Fibroblast of lung (primary cell): Measurements from ENCODE around the gene CD46. TPM values are rescaled to one million over a fixed set of nuclear protein-coding genes. Genes with fewer than 3 reads are reported as not detected.
"Not testable (repeated sequence)": the region's sequence is repeated elsewhere in the genome, so short reads cannot be mapped to it uniquely, and the experiment has no call there.

Experiments
- DNase-seq, 2 donors: peaks; one replicate each; pipeline versions ENCODE4 v3.0.0 to v3.0.0-alpha.2; 2010; ENCODE audit warnings: low read depth in 2 of 2
- H2AFZ ChIP-seq: 2 replicates; pipeline ENCODE4 v1.5.1; 2012; ENCODE audit warnings: low read length, control low read depth, inconsistent platforms
- H3K27ac ChIP-seq: 2 replicates; pipeline ENCODE4 v1.5.1; 2011; ENCODE audit warnings: low read length, control low read depth; ENCODE audit not compliant: insufficient read depth
- H3K27me3 ChIP-seq: 2 replicates; pipeline ENCODE4 v1.5.1; 2011; ENCODE audit warnings: mild to moderate bottlenecking, low read length; ENCODE audit not compliant: control insufficient read depth, insufficient read depth
- H3K36me3 ChIP-seq: 2 replicates; pipeline ENCODE4 v1.5.1; 2011; ENCODE audit warnings: low read length; ENCODE audit not compliant: control insufficient read depth, insufficient read depth
- H3K4me1 ChIP-seq: 2 replicates; pipeline ENCODE4 v1.5.1; 2011; ENCODE audit warnings: low read length; ENCODE audit not compliant: control insufficient read depth, insufficient read depth; ENCODE audit errors: extremely low read depth
- H3K4me2 ChIP-seq: 2 replicates; pipeline ENCODE4 v1.5.1; 2011; ENCODE audit warnings: low read length, control low read depth; ENCODE audit not compliant: insufficient read depth; ENCODE audit errors: extremely low read depth
- H3K4me3 ChIP-seq, 4 experiments: fragments of 200-600 bp in 1 of 4; sonication (generic) in 1 of 4; replicated peaks in 1 of 4; 2 replicates each; pipeline ENCODE4 v1.5.1; 2011 to 2016; ENCODE audit warnings: low read length in 4 of 4, low read depth in 3 of 4, mild to moderate bottlenecking in 3 of 4, control low read depth in 2 of 4, inconsistent platforms in 1 of 4, mixed read lengths in 1 of 4; ENCODE audit not compliant: insufficient read depth in 1 of 4; ENCODE audit errors: control extremely low read depth in 1 of 4
- H3K79me2 ChIP-seq: 2 replicates; pipeline ENCODE4 v1.5.1; 2012; ENCODE audit warnings: mild to moderate bottlenecking, low read length, inconsistent platforms; ENCODE audit not compliant: control insufficient read depth, insufficient read depth
- H3K9ac ChIP-seq: 2 replicates; pipeline ENCODE4 v1.5.1; 2011; ENCODE audit warnings: mild to moderate bottlenecking, low read length, control low read depth; ENCODE audit not compliant: insufficient read depth
- H3K9me3 ChIP-seq: 2 replicates; pipeline ENCODE4 v1.5.1; 2012; ENCODE audit warnings: low read depth, low read length; ENCODE audit not compliant: control insufficient read depth, insufficient read depth
- H4K20me1 ChIP-seq: 2 replicates; pipeline ENCODE4 v1.5.1; 2011; ENCODE audit warnings: low read length; ENCODE audit not compliant: control insufficient read depth, insufficient read depth; ENCODE audit errors: extremely low read depth
- CTCF ChIP-seq, 2 donors: IDR thresholded peaks in 1 of 2; conservative IDR thresholded peaks in 1 of 2; 1 replicate in 1 of 2; 2 replicates in 1 of 2; pipeline ENCODE4 v1.5.1; 2011 to 2012; ENCODE audit warnings: low read length in 2 of 2, control low read depth in 1 of 2, inconsistent platforms in 1 of 2, low read depth in 1 of 2, mild to moderate bottlenecking in 1 of 2
- EZH2 ChIP-seq: IDR thresholded peaks from 2 replicates; pipeline ENCODE4 v1.5.1; 2012; ENCODE audit warnings: low read length, control low read depth, mild to moderate bottlenecking; ENCODE audit errors: missing control alignments
- polyA plus RNA-seq, 2 donors: library from polyadenylated mRNA; depleted of rRNA in 1 of 2; stranded (reverse) in 1 of 2; unstranded in 1 of 2; fragments of >200 nt; gene quantifications; 2 replicates each; pipeline ENCODE4 v1.2.1, GENCODE V29; 2011 to 2012; ENCODE audit warnings: missing spikeins in 1 of 2
- total RNA-seq: library from RNA; depleted of rRNA; stranded (reverse); fragments of >200 nt; gene quantifications from 2 replicates; pipeline ENCODE4 v1.2.1, GENCODE V29; 2014

CD46 gene
- total and polyA plus RNA-seq, 2 donors (not counting 1 experiment from before 2014, with no cell fraction given) = 198 to 294 TPM

- Histone ChIP-seq H3K9me3 (no peaks in the 10 kb centered on the region), H3K4me2 (no peak overlapping the region), H3K79me2 (no peaks in the 10 kb centered on the region), H3K9ac (no peak overlapping the region), H3K4me1 (no peaks in the 10 kb centered on the region), H3K4me3 (no peak overlapping the region), H2AFZ (no peak overlapping the region), H3K36me3 (no peaks in the 10 kb centered on the region), H4K20me1 (no peaks in the 10 kb centered on the region), H3K27me3 (no peaks in the 10 kb centered on the region), H3K27ac (no peak overlapping the region)
- peak in 1 of 2 donors; percentile 20 for DNase-seq
- TF ChIP-seq EZH2 = no peak
- peak in 1 of 2 donors; percentile 6 for TF ChIP-seq CTCF (conservative IDR thresholded peaks at IDR 0.05 in 1 of 2, IDR thresholded peaks at IDR 0.05 in 1 of 2; ENCODE audit: low read depth in 1 of 2, low read length in 2 of 2)
Observed at GRCh38 chr1:207711285-207711684, 40.6 kb upstream of the CD46 start.

- H3K27me3 ChIP-seq, H3K4me3 ChIP-seq, H3K9ac ChIP-seq, H3K27ac ChIP-seq, H2AFZ ChIP-seq, H3K4me1 ChIP-seq, H3K79me2 ChIP-seq, H3K4me2 ChIP-seq, H3K9me3 ChIP-seq, DNase-seq, H4K20me1 ChIP-seq, H3K36me3 ChIP-seq: not testable (repeated sequence)
Observed at GRCh38 chr1:207712701-207713100, 39.2 kb upstream of the CD46 start.

DNA sequence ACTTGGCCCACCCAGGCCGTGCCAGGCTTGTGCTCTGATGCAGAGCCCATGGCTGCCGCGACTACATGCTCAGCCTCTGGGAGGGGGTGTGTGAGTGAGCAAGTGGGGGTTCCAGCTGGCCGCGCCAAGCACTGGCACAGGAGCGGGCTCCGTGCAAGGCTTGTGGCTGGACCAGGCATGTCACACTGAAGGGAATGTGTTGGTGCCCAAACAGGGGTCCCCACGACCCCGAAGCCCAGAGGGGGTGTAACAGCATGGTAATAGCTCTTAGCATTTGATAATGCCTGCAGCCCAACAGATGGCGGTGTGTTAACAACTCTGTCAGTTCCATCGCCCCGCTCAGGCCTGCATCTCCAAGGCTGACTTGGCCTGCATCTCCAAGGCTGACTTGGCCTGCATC, 38.3 kb upstream of the CD46 start:
- DNase-seq = no peak
- TF ChIP-seq EZH2 (no peak), CTCF (conservative IDR thresholded peaks at IDR 0.05 in 1 of 2, IDR thresholded peaks at IDR 0.05 in 1 of 2; ENCODE audit: low read depth in 1 of 2, low read length in 2 of 2) (no peak)
- Histone ChIP-seq H3K79me2 (no peaks in the 10 kb centered on the region), H3K36me3 (no peaks in the 10 kb centered on the region), H3K9me3 (no peaks in the 10 kb centered on the region), H3K27ac (no peak overlapping the region), H4K20me1 (no peaks in the 10 kb centered on the region), H3K4me1 (no peaks in the 10 kb centered on the region), H2AFZ (no peak overlapping the region), H3K4me3 (no peak overlapping the region), H3K27me3 (no peaks in the 10 kb centered on the region), H3K9ac (no peak overlapping the region), H3K4me2 (no peak overlapping the region)

DNA sequence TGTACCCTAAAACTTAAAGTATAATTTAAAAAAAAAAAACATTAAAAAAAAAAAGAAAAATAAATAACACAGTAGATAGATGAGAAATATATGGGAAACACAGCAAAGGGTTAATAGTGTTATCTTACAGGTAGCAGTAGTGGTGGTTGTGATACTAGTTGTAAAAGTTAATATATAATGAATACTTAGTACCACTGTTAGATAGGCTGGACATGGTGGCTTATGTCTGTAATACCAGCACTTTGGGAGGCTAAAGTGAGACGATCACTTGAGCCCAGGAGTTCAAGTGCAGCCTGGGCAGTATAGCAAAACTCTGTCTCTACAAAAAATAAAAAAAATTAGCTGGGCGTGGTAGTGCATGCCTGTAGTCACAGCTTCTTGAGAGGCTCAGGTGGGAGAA, 32.6 kb upstream of the CD46 start:
- Histone ChIP-seq H2AFZ (no peak overlapping the region), H3K9ac (no peak overlapping the region), H3K27me3 (no peaks in the 10 kb centered on the region), H3K9me3 (no peaks in the 10 kb centered on the region), H4K20me1 (no peaks in the 10 kb centered on the region), H3K79me2 (no peaks in the 10 kb centered on the region), H3K36me3 (no peaks in the 10 kb centered on the region), H3K27ac (no peak overlapping the region), H3K4me1 (no peaks in the 10 kb centered on the region), H3K4me3 (no peak overlapping the region), H3K4me2 (no peak overlapping the region)
- TF ChIP-seq EZH2 = no peak
- TF ChIP-seq CTCF (conservative IDR thresholded peaks at IDR 0.05 in 1 of 2, IDR thresholded peaks at IDR 0.05 in 1 of 2; ENCODE audit: low read depth in 1 of 2, low read length in 2 of 2) = no peak
- DNase-seq = no peak

DNA sequence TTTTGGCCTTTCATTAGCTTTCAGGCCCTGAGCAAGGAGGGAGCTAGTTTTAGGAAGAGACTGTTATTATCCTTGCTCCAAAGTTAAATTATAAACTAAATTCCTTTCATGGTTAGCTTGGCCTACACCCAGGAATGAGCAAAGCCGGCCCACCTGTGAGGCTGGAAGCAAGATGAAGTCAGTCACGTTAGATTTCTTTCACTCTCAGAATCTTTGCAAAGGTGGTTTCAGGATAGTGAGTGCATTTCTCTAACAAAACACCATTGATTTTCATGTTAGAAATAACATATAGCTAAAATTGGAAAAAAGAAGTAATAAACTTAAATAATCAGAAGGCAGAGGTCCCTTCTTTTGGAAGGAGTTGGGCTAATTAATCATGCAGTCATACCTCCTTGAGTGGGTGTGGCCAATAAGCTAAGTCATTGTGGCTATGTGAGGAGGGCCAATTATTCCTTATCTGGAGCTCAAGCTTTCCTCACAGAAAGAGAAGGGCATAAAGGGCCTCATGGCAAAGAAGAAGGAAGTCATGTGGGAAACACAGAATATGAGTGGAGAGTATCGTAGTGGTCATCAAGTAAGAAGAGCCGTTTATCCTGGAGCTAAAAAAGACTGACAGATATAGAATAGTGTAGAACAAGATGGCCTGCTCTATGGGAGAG, 23.5 kb upstream of the CD46 start:
- H3K9me3 ChIP-seq, H3K27me3 ChIP-seq, H3K4me1 ChIP-seq: not testable (repeated sequence)

More for the DNA sequence above, 23.5 kb upstream of the CD46 start:
- not testable (repeated sequence) for H3K27ac ChIP-seq, H3K4me2 ChIP-seq, H3K36me3 ChIP-seq, H3K4me3 ChIP-seq, H2AFZ ChIP-seq, DNase-seq, H4K20me1 ChIP-seq, H3K9ac ChIP-seq, H3K79me2 ChIP-seq
